Activated naive CD4-positive, alpha-beta T cell treated with Interleukin-2 at 50 U/mL for 16 hours (primary cell): ENCODE data around the gene ATP8B2.
"Not testable (repeated sequence)": the region's sequence is repeated elsewhere in the genome, so short reads cannot be mapped to it uniquely, and the experiment has no call there.

ENCODE experiments used
- DNase-seq: peaks from one replicate; pipeline ENCODE4 v3.0.0-alpha.2; 2020

ATP8B2 gene

DNA sequence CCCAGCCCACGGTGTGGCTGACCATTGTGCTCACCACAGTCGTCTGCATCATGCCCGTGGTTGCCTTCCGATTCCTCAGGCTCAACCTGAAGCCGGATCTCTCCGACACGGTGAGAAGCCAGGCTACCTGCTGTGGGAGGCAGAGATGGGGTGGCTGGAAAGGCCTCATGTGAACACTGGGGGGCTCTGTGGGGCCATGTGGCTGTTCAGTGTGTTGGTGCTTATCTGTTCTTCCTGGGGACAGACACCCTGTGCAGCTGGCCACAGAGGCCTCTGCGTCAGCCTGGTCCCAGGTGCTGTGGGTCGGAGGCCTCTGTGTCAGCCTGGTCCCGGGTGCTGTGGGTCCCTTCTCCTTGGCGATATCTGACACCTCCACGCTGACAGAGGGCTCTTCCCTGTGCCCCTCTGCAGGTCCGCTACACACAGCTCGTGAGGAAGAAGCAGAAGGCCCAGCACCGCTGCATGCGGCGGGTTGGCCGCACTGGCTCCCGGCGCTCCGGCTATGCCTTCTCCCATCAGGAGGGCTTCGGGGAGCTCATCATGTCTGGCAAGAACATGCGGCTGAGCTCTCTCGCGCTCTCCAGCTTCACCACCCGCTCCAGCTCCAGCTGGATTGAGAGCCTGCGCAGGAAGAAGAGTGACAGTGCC lies 23.2 kb downstream of the ATP8B2 start:
- DNase-seq: no peak

DNA sequence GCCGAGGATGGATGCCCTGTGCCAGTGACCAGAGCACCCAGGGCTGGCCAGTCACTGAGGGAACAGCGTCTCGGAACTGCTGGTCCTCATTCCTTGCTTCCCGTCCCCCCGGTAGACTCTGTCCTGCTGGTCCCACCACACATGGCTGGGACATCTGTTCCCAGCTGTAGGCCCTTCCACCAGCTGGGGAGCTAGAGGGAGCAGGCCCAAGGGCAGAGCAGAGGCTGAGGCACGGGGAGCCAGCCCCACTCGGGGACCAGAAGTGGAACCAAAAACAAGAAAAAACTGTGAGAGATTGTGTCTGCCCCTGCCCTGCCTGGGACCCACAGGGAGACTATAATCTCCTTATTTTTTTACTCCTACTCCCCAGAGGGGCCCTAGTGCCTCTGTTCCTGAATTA lies 23.8 kb downstream of the ATP8B2 start:
- no peak for DNase-seq

DNA sequence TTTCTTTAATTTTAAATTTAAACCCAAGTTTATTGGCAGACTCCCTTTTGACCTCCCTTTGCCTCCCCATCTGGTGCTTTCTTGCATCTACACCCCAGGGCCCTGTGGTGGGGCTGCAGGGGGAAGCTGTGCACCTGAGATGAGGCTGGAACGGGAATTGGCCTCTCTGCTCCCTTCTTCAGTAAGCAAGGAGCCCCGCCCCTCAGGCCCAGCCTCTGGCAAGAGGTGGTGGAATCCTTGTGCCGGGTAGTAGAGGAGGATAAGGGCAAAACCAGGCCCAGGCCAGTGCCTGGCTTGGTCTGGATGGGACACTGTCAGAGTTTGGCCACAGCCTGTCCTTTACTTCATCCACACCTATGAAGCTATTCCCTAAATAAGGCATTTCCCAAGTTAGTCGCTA lies 25.1 kb downstream of the ATP8B2 start:
- DNase-seq: no peak

DNA sequence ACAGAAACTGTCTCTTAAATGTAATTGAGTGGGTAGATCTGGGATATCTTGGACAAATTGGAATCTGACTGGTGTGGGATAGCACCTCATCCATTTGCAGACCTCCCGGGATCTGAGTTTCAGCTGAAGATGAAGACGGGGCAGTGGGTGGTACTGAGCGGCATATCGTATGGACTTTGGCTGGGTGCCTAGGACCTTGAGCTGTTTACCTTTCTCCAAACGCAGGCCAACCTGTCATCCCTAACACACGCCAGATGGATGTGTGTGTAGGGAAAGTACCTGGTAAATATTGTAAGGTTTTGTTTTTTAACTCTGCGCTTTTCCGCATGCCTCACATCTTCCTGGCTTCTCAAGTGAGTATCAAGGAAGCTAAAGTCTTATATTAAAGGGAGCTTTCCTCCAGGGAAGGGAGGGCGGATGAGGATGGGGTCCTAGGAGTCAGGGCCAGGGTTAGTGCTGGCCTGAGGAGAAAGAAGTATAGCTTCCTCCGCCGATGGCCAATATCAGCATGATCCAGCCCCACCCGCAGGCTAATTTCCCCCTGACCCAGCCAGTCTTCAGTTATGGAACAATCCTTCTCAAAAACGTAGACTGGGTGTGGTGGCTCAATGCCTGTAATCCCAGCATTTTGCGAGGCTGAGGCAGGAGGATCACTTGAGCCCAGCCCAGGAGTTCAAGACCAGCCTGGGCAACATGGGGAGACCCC lies 26.2 kb downstream of the ATP8B2 start:
- DNase-seq: no peak

DNA sequence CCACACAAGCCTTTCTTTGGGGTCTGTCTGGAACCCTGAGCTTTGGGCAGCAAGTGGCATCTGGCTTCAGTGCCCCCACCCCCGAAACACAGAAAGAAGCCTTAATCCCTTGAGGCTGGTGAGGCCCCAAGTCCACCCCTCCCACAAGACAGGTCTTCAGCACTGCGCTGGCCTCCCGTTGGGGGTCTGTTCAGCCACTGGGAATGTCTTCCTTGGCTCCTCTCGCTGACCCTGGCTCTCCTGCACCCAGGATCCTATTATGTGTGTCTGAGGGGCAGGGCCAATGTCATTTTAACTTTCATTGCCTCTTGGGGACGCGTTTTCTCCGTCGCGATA lies 26.9 kb downstream of the ATP8B2 start:
- no peak for DNase-seq

DNA sequence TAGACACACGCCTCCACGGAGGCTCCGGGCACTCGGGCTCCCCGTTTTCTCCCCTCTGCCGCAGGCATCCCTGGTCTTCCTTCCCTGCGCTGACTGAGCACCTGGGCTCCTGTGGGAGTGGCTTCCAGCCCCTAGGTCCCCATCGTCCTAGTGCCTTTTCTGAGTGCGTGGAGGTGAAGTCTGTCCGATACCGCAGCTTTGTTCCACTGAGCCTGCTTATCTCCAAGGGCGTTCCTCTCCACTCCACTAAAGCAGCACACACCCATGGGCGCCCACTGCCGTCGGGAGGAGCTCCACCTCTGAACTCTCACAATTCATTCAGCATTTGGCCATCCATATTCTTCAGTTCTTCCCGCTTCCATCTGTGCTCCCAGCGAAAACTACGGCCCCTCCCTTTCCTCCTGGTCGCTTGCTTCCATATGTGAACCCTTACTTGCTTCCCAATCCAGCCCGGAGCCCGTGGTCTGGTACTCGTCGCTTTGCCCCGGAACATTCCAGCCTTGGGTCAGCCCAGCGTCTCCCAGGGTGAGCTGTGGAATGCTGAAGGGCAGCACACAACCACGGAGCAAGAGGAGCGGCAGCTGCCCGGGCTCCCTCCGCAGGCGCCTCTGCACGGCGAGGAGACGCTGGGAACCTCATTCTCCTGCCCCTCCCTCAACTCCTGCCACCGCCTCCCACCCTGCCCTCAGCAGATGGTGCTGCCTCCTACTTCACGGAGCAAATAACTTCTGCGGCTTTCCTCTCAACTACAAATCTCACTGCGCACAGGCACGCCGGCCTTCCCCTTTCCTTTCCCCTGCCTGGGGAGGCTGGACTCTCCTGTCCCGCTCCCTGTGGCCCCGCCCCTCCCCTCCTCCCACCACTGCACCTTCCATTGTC lies 27.5 kb downstream of the ATP8B2 start:
- peak; percentile 51 for DNase-seq

DNA sequence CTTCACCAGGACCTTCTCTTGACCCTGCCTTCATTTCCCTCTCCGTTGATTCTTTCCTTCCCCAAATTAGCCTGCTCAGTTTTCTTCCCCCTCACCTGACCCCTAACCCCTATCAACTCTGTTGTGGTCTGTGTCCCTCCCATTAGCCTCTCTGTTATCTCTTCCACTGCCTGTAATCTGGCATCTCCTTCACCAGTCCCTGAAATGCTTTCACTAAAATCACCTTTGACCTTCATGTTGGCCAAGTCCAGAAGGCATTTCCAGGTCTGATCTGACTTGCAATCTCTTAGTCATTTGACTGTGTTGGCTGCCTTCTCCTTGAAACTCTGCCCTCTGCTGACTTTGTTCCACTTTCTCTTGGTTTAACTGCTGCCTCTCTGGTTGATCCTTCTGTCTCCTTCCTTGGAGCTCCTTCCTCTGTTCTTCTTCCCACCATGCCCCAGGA lies 28.2 kb downstream of the ATP8B2 start:
- DNase-seq: no peak

DNA sequence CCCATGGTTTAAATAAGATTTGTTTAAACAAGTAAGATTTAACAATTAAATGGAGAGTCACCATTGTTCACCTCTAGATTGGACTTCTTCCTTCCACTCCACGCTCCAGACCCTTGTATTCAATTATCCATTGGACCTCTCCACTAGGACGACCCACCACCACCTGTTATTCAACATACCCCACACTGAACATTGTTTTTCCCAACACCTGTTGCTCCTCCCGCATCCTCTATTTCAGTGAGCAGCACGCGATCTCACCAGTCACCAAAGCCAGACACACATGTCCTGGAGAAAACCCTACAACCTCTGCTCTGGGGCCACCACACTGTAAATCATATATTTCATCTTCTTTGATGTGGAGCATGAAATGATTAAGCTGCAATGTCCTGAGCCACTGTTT lies 28.6 kb downstream of the ATP8B2 start:
- no peak for DNase-seq

DNA sequence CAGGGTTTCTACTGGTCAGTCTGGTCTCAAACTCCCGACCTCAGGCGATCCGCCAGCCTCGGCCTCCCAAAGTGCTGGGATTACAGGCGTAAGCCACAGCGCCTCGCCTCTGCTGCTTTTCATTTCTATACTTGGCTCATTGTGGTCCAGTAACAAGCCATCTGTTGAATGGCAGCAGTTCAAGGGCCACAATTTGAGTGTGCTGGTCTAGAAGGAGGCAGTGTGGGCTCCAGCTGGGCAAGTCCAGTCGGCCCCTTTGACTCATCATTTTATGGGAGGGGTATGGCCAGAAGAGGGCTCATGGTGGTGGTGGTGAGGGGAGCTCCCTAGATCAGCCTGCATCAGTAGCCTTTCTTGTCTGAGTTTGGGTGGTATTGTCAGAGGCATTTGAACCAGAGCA lies 33.2 kb downstream of the ATP8B2 start:
- no peak for DNase-seq

DNA sequence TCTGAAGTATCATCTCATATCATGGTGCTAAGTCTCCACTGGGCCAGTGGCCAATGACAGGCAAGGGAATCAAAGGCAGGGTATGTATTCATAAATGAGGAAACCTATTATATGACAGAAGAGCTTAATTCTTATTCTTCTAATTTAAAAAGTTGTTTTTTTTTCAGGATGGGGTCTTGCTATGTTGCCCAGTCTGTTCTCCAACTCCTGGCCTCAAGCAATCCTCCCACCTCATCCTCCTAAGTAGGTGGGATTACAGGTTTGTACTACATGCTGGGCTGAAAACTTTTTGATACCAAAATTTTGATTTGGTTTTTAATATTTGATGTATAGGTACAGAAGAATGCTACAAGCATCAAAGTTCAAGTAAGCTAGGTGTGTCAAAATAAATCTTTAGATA lies 35.0 kb downstream of the ATP8B2 start:
- DNase-seq: no peak

DNA sequence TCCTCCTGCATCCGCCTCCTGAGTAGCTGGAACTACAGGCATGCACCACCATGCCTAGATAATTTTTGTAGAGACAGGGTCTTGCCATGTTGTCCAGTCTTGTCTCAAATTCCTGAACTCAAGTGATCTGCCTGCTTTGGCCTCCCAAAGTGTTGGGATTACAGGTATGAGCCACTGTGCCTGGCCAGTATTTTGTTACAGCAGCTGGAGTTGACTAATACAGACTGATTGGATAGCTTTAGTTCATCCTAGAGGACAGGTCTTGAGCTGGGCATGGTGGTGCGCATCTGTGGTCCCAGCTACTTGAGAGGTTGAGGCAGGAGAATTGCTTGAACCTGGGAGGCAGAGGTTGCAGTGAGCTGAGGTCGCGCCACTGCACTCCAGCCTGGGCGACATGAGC lies 35.6 kb downstream of the ATP8B2 start:
- DNase-seq: not testable (repeated sequence)

DNA sequence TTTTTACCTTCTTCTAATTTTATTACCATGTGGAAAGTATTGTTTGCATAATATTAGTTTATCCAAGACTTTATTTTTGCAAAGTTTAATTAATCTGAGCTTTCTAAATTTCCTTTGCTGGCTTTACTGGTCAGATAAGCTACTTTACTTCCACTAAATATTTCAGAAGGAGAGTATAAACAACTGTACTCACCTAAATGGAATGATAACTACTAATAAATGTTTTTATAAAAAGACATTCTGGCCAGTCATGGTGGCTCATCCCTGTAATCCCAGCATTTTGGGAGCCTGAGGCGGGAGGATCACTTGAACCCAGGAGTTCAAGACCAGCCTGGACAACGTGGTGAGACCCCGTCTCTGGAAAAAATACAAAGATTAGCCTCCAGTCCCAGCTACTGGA lies 36.0 kb downstream of the ATP8B2 start:
- no peak for DNase-seq

DNA sequence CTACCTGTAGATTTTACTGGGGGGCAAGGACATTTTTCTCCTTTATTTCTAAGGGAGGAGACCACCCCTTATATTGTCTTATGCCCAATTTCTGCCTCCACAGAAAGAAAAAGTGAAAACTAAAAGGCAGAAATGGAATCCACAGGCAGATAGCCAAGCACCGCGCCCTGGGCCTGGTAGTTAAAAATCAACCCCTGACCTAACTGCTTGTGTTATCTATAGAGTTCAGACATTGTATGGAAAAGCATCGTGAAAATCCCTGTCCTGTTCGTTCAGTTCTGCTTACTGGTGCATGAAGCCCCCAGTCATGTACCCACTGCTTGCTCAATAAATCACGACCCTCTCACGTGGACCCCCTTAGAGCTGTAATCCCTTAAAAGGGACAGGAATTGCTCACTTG lies 46.1 kb downstream of the ATP8B2 start:
- no peak for DNase-seq

DNA sequence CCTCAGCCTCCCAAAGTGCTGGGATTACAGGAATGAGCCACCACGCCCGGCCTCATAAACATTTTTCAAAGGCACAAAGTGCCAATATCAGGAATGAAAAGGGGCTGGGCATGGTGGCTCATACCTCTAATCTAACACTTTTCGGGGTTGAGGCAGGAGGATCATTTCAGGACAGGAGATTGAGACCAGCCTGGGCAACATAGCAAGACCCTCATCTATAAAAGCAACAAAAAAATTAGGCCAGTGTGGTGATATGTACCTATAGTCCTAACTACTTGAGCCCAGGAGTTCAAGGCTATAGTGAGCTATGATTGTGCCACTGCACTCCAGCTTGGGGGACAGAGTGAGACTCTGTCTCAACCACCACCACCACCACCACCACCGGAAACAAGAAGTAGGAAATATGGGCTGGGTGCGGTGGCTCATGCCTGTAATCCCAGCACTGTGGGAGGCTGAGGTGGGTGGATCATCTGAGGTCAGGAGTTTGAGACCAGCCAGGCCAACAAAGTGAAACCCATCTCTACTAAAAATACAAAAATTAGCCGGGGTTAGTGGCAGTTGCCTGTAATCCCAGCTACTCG lies 48.5 kb downstream of the ATP8B2 start:
- peak; percentile 36 for DNase-seq

DNA sequence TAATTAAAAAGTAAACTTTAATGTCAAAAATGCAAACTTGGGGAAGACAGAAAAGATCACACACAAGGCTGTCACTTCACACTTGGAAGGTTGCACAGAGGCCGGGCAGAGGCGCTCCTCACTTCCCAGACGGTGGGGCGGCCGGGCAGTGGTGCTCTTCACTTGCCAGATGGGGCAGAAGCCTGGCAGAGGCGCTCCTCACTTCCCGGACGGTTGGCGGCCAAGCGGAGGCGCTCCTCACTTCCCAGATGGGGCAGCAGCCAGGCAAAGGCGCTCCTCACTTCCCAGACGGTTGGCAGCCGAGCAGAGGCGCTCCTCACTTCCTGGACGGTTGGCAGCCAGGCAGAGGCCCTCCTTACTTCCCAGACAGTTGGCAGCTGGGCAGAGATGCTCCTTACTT lies 54.0 kb downstream of the ATP8B2 start:
- no peak for DNase-seq

DNA sequence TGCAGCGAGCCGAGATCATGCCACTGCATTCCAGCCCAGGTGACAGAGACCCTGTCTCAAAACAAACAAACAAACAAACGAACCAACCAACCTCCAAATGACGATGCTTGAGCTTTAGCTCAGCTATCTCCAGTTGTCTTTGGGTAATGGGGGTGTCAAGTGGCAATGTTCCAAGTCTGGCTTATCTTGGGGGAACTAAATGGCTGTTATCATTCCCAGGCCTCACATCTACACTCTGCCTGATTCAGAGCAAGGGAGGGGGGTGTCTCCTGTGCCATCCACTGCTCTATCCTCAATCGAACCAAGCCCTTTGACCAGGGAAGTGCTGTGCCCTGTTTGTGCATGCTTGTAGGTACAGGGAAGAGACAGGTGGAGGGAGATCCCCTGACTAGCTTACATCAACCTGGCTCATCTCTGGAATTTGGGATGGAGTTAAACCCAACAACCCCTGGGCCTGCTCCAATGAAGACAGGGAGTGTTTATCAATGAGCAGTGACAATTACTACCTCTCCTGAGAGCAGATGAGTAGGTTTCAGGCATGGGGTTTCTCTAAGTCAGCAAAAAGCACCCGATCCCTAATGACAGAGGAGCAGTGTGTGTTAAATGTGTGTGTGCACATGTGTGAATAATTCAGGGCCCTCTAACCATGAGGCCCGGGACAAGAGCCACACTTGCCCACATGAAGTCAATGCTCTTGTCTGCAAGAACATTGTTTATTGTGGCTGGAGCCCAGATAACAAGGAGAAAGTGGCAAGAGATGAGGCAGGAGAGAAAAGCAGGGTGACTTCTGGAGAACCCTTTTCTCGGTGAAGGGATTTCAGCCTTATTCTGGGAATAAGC lies 59.5 kb downstream of the ATP8B2 start:
- DNase-seq: no peak

DNA sequence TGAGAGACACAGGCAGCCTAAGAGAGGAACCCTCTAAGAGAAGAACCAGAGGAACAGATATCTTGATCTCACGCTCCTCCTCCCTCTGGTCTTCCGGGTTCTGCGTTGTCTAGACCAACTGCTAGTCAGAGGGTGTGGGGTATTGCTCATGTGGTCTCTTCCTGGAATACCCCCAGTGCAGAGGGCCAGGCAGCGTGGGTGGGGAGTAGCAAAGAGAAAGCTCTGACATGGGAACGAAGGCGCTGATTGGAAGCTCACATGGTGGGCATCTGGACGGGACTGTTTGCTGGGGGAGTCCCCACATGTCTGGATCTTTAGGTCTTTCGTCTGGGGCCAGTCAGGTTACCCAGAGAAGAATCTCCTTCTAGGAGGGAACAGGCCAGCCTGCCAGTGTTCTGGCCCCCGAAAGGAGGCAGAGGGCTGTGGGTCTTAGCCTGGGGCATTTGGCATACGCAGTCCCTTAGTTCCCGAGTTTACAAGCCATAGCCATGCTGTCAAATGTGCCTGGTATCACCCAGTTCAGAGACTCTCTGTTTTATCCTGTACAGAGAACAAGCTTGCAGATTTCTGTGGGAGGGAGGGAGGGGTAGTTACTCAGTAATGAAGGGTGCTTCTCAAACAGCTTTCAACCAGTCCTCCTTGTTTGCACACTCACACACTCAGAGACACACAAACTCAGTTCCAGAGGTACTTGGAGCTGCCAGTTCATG lies 61.5 kb downstream of the ATP8B2 start:
- peak; percentile 86 for DNase-seq

DNA sequence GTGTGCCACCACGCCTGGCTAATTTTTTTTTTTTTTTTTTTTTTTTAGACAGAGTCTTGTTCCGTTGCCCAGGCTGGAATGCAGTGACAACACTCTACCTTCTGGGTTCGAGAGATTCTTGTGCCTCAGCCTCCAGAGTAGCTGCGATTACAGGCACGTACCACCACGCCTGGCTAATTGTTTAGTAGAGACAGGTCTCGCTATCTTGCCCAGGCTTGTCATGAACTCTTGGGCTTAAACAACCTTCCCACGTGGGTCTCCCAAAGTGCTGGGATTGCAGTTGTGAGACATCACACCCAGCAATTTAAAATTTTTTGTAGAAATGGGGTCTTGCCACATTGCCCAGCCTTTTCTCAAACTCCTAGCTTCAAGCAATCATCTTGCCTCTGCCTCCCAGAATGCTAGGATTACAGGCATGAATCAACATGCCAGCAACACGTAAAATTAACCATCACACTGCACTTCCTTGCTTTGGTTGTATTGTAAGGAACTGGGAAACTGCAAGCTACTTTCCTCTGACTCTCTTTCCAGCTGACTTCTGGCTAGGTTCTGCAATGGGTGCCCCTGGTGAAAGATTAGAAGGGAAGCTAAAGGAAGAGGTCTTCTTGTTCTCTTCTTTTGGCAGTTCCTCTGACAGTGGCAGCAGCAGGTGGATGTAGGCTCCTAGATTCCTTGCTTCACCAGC lies 65.9 kb downstream of the ATP8B2 start:
- DNase-seq: no peak

DNA sequence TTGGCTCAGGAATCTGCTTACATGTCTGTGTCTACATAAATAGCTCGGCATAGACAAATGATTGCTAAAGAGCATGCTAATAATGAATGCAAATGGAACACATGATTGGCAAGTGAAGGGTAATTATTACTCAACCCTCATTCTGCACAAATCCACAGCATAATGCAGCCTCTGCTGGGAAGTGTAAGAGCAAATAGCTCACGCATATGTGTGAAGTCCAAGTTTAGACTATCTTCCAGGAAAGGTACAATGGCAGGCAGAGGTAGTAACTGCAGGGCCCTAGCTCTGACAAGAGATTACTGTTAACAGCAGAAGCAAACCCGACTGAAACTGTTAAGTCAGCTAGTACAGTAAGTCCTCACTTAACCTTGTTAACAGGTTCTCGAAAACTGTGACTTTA lies 72.8 kb downstream of the ATP8B2 start:
- no peak for DNase-seq

DNA sequence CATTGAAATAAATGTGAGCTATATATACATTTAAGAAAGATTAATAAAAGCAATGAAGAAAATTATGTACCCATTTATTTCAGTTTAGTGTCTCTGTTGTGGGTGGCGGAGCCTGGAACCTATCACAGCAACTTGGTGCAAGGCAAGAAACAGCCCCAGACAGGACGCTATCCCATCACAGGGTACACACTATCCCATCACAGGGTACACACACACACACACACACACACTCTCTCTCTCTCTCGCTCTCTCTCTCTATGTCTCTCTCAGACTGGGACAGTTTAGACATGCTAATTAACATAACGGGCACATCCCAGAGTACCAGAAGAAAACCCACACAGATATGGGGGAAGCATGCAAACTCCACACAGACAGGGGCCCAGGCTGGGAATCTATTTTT lies 73.4 kb downstream of the ATP8B2 start:
- no peak for DNase-seq

DNA sequence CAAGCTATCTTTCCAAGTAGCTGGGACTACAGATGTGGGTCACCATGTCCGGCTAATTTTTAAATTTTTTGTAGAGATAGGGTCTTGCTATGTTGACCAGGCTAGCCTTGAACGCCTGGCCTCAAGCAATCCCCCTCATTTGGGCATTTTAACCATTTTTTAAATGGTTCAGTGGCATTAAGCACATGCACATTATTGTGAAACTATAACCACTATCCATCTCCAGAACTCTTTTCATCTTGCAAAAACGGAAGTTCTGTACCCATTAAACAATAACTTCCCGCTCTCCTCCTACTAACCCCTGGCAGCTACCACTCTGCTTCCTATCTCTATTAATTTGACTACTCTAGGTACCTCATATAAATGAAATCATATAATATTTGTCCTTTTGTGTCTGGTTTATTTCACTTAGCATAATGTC lies 75.1 kb downstream of the ATP8B2 start:
- DNase-seq: no peak
